Mesodermal cell (in vitro differentiated cells): ENCODE results near the gene RAPGEF5.
A peak's percentile ranks its signal among the peaks of the same experiment; 100 is the strongest.

Experiments
- H3K27ac ChIP-seq: 2 replicates; pipeline ENCODE4 v1.7.0; 2013; ENCODE audit warnings: mild to moderate bottlenecking, low read depth, low read length, moderate library complexity; ENCODE audit not compliant: severe bottlenecking
- H3K36me3 ChIP-seq: 2 replicates; pipeline ENCODE4 v1.7.1; 2013; ENCODE audit warnings: mild to moderate bottlenecking, low read length, moderate library complexity; ENCODE audit not compliant: control insufficient read depth, insufficient read depth
- H3K4me1 ChIP-seq: one replicate; pipeline ENCODE4 v1.7.1; 2013; ENCODE audit warnings: mild to moderate bottlenecking, low read length; ENCODE audit not compliant: insufficient read depth, control insufficient read depth, poor library complexity, severe bottlenecking
- H3K4me3 ChIP-seq: 2 replicates; pipeline ENCODE4 v1.7.0; 2013; ENCODE audit warnings: low read length, control low read depth, mild to moderate bottlenecking; ENCODE audit not compliant: insufficient read depth, poor library complexity, severe bottlenecking; ENCODE audit errors: extremely low read depth
- H3K9me3 ChIP-seq: 2 replicates; pipeline ENCODE4 v1.7.1; 2013; ENCODE audit warnings: mild to moderate bottlenecking, low read length, moderate library complexity; ENCODE audit not compliant: control insufficient read depth
- WGBS, 2 experiments: methylation state at CpG; one replicate each; pipeline ENCODE4 v1.1.5; 2013; ENCODE audit warnings: missing lambda C conversion rate in 2 of 2; ENCODE audit not compliant: insufficient coverage in 2 of 2; 5-methylcytosine and 5-hydroxymethylcytosine counted together

Gene RAPGEF5

DNA sequence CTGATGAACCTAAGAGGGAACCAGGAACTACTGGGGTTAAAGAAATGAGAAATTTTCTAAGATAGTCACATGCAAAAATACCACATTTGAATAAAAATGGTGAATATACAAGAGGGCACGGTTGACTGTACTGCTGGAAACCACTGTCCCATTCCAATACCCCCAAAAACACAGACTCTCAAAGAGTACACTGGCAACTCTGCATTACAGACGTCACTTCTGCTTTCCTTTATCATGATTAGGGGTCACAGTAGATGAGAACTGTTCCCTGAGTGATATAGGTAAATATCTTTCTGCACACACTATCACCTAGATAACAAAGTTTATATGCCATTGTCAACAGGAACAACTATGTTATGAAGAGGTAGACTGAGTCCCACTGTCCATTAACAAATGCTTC is 69.5 kb downstream of the RAPGEF5 start:
- Histone ChIP-seq H3K4me3 (no peak overlapping the region), H3K9me3 (no peaks in the 10 kb centered on the region), H3K36me3 (no peaks in the 10 kb centered on the region), H3K27ac (no peak overlapping the region), H3K4me1 (peaks cover 6% of the 10 kb centered on the region)
- WGBS, 2 experiments = no CpG with 5 or more reads among the region's 2 CpGs

- no peaks in the 10 kb centered on the region for H3K36me3 ChIP-seq
- no peak overlapping the region for H3K4me3 ChIP-seq
- no CpG with 5 or more reads among the region's 2 CpGs for WGBS, 2 experiments
- H3K9me3 ChIP-seq = no peaks in the 10 kb centered on the region
- H3K27ac ChIP-seq = no peak overlapping the region
- H3K4me1 ChIP-seq = no peaks in the 10 kb centered on the region
Measured at GRCh38 chr7:22286436-22286835, 70.5 kb downstream of the RAPGEF5 start.

DNA sequence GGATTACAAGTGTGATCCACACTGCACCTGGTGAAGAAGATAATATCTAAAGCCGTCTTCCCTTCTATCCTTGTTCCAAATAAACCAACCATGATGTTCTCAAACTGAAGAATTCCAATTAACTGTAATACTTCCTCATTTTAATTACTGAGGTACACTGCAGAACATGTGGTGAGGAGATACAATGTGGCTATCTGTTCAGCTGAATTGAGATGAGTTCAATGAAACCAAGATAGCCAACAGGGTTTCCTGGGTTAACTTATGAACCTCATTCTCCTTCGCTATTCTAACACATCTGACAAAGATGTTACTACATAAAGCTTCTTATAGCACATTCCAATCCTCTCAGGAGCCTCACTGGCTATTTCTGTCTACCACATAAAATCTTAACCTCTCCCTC is 75.5 kb downstream of the RAPGEF5 start:
- Histone ChIP-seq H3K9me3 (no peaks in the 10 kb centered on the region), H3K4me1 (no peaks in the 10 kb centered on the region), H3K4me3 (no peak overlapping the region), H3K27ac (no peak overlapping the region), H3K36me3 (no peaks in the 10 kb centered on the region)
- 78 to 100% methylated on average over 1 to 2 of the region's 2 CpGs for WGBS, 2 experiments

DNA sequence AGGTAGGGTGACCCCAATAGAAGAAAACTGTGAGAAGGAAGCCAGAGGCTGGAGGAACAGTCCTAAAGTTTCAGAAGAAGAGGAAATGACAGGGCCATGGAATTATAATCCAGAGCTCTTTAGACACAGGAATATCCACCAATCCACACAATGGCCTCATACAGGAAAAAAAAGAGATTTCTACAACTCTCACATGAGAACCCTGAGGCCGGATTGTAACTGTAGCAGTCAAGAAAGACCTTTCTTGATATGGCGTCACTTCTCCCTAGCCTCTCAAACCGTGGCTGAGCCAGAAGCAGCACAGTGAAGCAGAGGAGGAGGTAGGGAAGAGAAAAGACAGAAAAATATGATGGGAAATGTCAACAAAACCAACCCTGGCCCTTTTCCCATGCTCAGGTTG is 76.9 kb downstream of the RAPGEF5 start:
- WGBS, 2 experiments = 100% methylated on average over 1 of the region's 3 CpGs; no CpG with 5 or more reads in 1 of the 2 experiments
- no peaks in the 10 kb centered on the region for H3K36me3 ChIP-seq
- no peak overlapping the region for H3K4me3 ChIP-seq
- no peaks in the 10 kb centered on the region for H3K4me1 ChIP-seq
- no peaks in the 10 kb centered on the region for H3K9me3 ChIP-seq
- H3K27ac ChIP-seq = no peak overlapping the region

DNA sequence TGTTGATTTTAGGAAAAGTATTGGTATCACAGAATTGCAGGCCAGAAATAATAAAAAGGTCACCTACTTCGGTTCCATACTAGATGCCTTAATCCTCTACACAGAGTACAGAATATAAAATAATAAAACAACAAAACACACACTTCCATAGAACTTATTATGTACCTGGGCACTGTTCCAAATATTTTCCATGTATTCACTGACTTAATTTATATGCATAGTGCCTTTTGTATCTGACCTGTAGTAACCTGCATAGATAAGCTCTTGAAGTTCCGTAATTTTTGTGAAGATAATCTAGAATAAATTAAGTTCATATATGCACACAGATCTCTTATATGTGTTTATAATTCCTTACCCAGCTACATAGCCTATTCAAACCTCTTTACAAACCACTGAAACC is 78.3 kb downstream of the RAPGEF5 start:
- H3K4me1 ChIP-seq = no peaks in the 10 kb centered on the region
- no peaks in the 10 kb centered on the region for H3K9me3 ChIP-seq
- 100% methylated on average over 1 of the region's 2 CpGs; no CpG with 5 or more reads in 1 of the 2 experiments for WGBS, 2 experiments
- no peak overlapping the region for H3K4me3 ChIP-seq
- H3K36me3 ChIP-seq = no peaks in the 10 kb centered on the region
- no peak overlapping the region for H3K27ac ChIP-seq

DNA sequence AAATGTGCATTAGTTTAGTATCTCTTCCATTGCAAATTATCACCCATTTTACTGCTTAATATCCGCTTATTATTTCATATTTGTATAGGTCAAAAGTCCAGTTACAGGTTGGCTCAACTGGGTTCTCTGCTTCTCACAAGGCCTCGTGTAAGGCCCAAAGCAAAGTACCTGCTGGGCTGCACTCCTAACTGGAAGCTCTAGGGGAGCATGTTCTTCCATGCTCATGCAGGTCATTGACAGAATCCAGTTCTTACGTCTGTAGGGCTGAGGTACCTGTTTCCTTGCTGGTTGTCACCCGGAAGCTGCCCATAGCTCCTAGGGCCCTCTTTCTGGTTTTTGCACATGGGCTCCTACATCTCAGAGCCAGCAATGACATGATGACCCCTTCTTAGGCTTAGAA is 79.6 kb downstream of the RAPGEF5 start:
- Histone ChIP-seq H3K4me3 (no peak overlapping the region), H3K27ac (no peak overlapping the region), H3K9me3 (no peaks in the 10 kb centered on the region), H3K4me1 (no peaks in the 10 kb centered on the region), H3K36me3 (no peaks in the 10 kb centered on the region)
- 97% methylated on average over 4 of the region's 4 CpGs for WGBS, 2 experiments

GRCh38 chr7:22275661-22276060 is 81.3 kb downstream of the RAPGEF5 start:
- Histone ChIP-seq H3K36me3 (no peaks in the 10 kb centered on the region), H3K27ac (no peak overlapping the region), H3K4me1 (no peaks in the 10 kb centered on the region), H3K9me3 (no peaks in the 10 kb centered on the region), H3K4me3 (no peak overlapping the region)
- WGBS, 2 experiments = 67 to 100% methylated on average over 1 of the region's 2 CpGs

DNA sequence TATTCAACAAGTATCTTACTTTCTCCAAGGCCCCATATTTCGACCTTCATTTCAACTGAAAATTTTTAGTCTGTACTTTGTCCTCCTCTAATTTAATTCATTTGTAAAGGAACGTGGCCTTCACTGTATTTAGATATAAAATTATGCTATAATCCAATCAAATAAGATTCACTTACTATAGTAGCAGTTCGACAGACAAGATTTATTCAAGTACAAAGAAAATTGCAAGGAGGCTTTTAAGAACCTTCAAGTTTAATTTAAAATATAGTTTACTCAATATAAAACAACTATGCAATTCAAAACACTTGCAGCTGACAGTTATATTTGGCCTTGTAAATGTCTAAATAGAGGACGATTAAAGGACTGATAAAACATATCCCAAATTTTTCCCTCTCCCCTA is 85.6 kb downstream of the RAPGEF5 start:
- no CpG with 5 or more reads among the region's 4 CpGs for WGBS, 2 experiments
- H3K36me3 ChIP-seq = no peaks in the 10 kb centered on the region
- no peak overlapping the region for H3K4me3 ChIP-seq
- H3K4me1 ChIP-seq = no peaks in the 10 kb centered on the region
- H3K27ac ChIP-seq = no peak overlapping the region
- H3K9me3 ChIP-seq = no peaks in the 10 kb centered on the region

- no peaks in the 10 kb centered on the region for H3K4me1 ChIP-seq
- no peak overlapping the region for H3K4me3 ChIP-seq
- no peak overlapping the region for H3K27ac ChIP-seq
Measured at GRCh38 chr7:22270371-22270770, 86.6 kb downstream of the RAPGEF5 start.

GRCh38 chr7:22269963-22270362 is 87.0 kb downstream of the RAPGEF5 start:
- H3K36me3 ChIP-seq = no peaks in the 10 kb centered on the region
- 100% methylated on average over 2 of the region's 3 CpGs for WGBS, 2 experiments
- no peak overlapping the region for H3K27ac ChIP-seq
- no peaks in the 10 kb centered on the region for H3K9me3 ChIP-seq
- H3K4me3 ChIP-seq = no peak overlapping the region
- no peaks in the 10 kb centered on the region for H3K4me1 ChIP-seq

More at GRCh38 chr7:22270371-22270770, 86.6 kb downstream of the RAPGEF5 start:
- H3K9me3 ChIP-seq = no peaks in the 10 kb centered on the region
- no peaks in the 10 kb centered on the region for H3K36me3 ChIP-seq

- Histone ChIP-seq H3K4me3 (no peak overlapping the region), H3K4me1 (no peaks in the 10 kb centered on the region), H3K9me3 (no peaks in the 10 kb centered on the region), H3K27ac (peak overlapping the region; percentile 46), H3K36me3 (no peaks in the 10 kb centered on the region)
- no CpG with 5 or more reads among the region's 6 CpGs for WGBS, 2 experiments
Measured at GRCh38 chr7:22268884-22269421, 88.0 kb downstream of the RAPGEF5 start.
